OCI-LY1 (cell line): ENCODE results near the gene RERE.

Experiments used
- H2AFZ ChIP-seq: fragments of 200-600 bp; sonication (generic), shearing (Covaris generic); 2 replicates; pipeline ENCODE4 v1.6.0; 2014; ENCODE audit warnings: antibody characterized with exemption, mild to moderate bottlenecking, low read length
- H3F3A ChIP-seq: fragments of 200-600 bp; sonication (generic), shearing (Covaris generic); 2 replicates; pipeline ENCODE4 v1.6.0; 2014; ENCODE audit warnings: mild to moderate bottlenecking, antibody characterized with exemption, low read length, moderate library complexity; ENCODE audit not compliant: insufficient read depth
- H3K27ac ChIP-seq: fragments of 200-600 bp; sonication (generic); 2 replicates; pipeline ENCODE4 v1.5.1; 2014; ENCODE audit warnings: low read length, mixed run types, mild to moderate bottlenecking, low read depth; ENCODE audit not compliant: poor library complexity, severe bottlenecking
- H3K27me3 ChIP-seq: fragments of 200-600 bp; sonication (generic); 2 replicates; pipeline ENCODE4 v1.6.0; 2014; ENCODE audit warnings: antibody characterized with exemption, mild to moderate bottlenecking, low read length, moderate library complexity; ENCODE audit not compliant: insufficient read depth
- H3K36me3 ChIP-seq: fragments of 200-600 bp; sonication (generic); 2 replicates; pipeline ENCODE4 v1.6.1; 2014; ENCODE audit warnings: mild to moderate bottlenecking, antibody characterized with exemption, low read length, moderate library complexity, mixed read lengths; ENCODE audit not compliant: insufficient read depth
- H3K4me1 ChIP-seq: fragments of 200-600 bp; sonication (generic); 2 replicates; pipeline ENCODE4 v1.5.1; 2014; ENCODE audit warnings: mild to moderate bottlenecking, low read length, moderate library complexity; ENCODE audit not compliant: insufficient read depth, severe bottlenecking
- H3K4me2 ChIP-seq: fragments of 200-600 bp; sonication (generic), shearing (Covaris generic); 2 replicates; pipeline ENCODE4 v1.6.1; 2014; ENCODE audit warnings: low read length
- H3K4me3 ChIP-seq: fragments of 200-600 bp; sonication (generic); 2 replicates; pipeline ENCODE4 v1.5.1; 2014; ENCODE audit warnings: low read length, low read depth, mild to moderate bottlenecking, mixed read lengths; ENCODE audit not compliant: poor library complexity, severe bottlenecking
- H3K79me2 ChIP-seq: fragments of 200-600 bp; shearing (Covaris generic); 2 replicates; pipeline ENCODE4 v1.6.1; 2016; ENCODE audit warnings: mixed run types, low read length, mixed read lengths; ENCODE audit not compliant: insufficient read depth
- H3K9ac ChIP-seq: fragments of 200-600 bp; sonication (generic), shearing (Covaris generic); 2 replicates; pipeline ENCODE4 v1.6.1; 2014; ENCODE audit warnings: mild to moderate bottlenecking, low read length, mixed read lengths
- H3K9me2 ChIP-seq: fragments of 200-600 bp; sonication (generic), shearing (Covaris generic); 2 replicates; pipeline ENCODE4 v1.6.1; 2014; ENCODE audit warnings: low read depth, mild to moderate bottlenecking, low read length, mixed read lengths
- H3K9me3 ChIP-seq: fragments of 200-600 bp; shearing (Covaris generic); 2 replicates; pipeline ENCODE4 v1.6.1; 2014; ENCODE audit warnings: low read length, mixed read lengths
- H4K20me1 ChIP-seq: fragments of 200-600 bp; sonication (generic), shearing (Covaris generic); 2 replicates; pipeline ENCODE4 v1.6.0; 2016; ENCODE audit warnings: mild to moderate bottlenecking, low read length; ENCODE audit not compliant: insufficient read depth
- CTCF ChIP-seq: fragments of 200-600 bp; sonication (generic), shearing (Covaris generic); IDR thresholded peaks from 2 replicates; pipeline ENCODE4 v1.5.1; 2017; ENCODE audit warnings: mild to moderate bottlenecking, antibody characterized with exemption, low read length, moderate library complexity, mixed read lengths
- EZH2 ChIP-seq: fragments of 200-600 bp; sonication (generic), shearing (Covaris generic); IDR thresholded peaks from 2 replicates; pipeline ENCODE4 v1.8.0; 2017; ENCODE audit warnings: borderline replicate concordance, mixed run types, mild to moderate bottlenecking, antibody characterized with exemption, low read length, moderate library complexity, mixed read lengths

Gene RERE

GRCh38 chr1:8374812-8375211, 442.6 kb downstream of the RERE start:
- peaks cover 83% of the 10 kb centered on the region for H3K36me3 ChIP-seq
- H2AFZ ChIP-seq, result no peak overlapping the region
- no peaks in the 10 kb centered on the region for H3K9me3 ChIP-seq
- H3K27me3 ChIP-seq, result no peaks in the 10 kb centered on the region
- peak; percentile 53 for TF ChIP-seq CTCF
- no peak for TF ChIP-seq EZH2
- no peak overlapping the region for H3K9ac ChIP-seq
- no peaks in the 10 kb centered on the region for H4K20me1 ChIP-seq
- no peak overlapping the region for H3K27ac ChIP-seq
- H3K4me1 ChIP-seq, result no peaks in the 10 kb centered on the region
- no peaks in the 10 kb centered on the region for H3F3A ChIP-seq
- H3K9me2 ChIP-seq, result no peaks in the 10 kb centered on the region
- H3K79me2 ChIP-seq, result peaks cover 86% of the 10 kb centered on the region
- H3K4me3 ChIP-seq, result no peak overlapping the region
- no peak overlapping the region for H3K4me2 ChIP-seq

GRCh38 chr1:8374356-8374755, 443.1 kb downstream of the RERE start:
- TF ChIP-seq CTCF (no peak), EZH2 (no peak)
- no peaks in the 10 kb centered on the region for H4K20me1 ChIP-seq
- no peak overlapping the region for H3K4me2 ChIP-seq
- H3K27me3 ChIP-seq, result no peaks in the 10 kb centered on the region
- no peaks in the 10 kb centered on the region for H3F3A ChIP-seq
- peaks cover 84% of the 10 kb centered on the region for H3K79me2 ChIP-seq
- H3K9ac ChIP-seq, result no peak overlapping the region
- H3K4me1 ChIP-seq, result no peaks in the 10 kb centered on the region
- H3K27ac ChIP-seq, result no peak overlapping the region
- H2AFZ ChIP-seq, result no peak overlapping the region
- no peaks in the 10 kb centered on the region for H3K9me3 ChIP-seq
- no peaks in the 10 kb centered on the region for H3K9me2 ChIP-seq
- H3K4me3 ChIP-seq, result no peak overlapping the region
- peaks cover 79% of the 10 kb centered on the region for H3K36me3 ChIP-seq

GRCh38 chr1:8373581-8374241, 443.7 kb downstream of the RERE start:
- Histone ChIP-seq H3K4me1 (no peaks in the 10 kb centered on the region), H3K4me2 (no peak overlapping the region), H3K4me3 (no peak overlapping the region)

More at GRCh38 chr1:8373581-8374241, 443.7 kb downstream of the RERE start:
- Histone ChIP-seq H3K79me2 (peaks cover 84% of the 10 kb centered on the region), H4K20me1 (no peaks in the 10 kb centered on the region), H2AFZ (no peak overlapping the region), H3F3A (no peaks in the 10 kb centered on the region), H3K36me3 (peaks cover 76% of the 10 kb centered on the region), H3K9me3 (no peaks in the 10 kb centered on the region), H3K27ac (no peak overlapping the region), H3K9ac (no peak overlapping the region), H3K27me3 (no peaks in the 10 kb centered on the region), H3K9me2 (no peaks in the 10 kb centered on the region)
- TF ChIP-seq EZH2, result no peak
- no peak for TF ChIP-seq CTCF
